AG09319 (cell line): ENCODE measurements around the gene L3MBTL3.

Experiments
- DNase-seq: peaks from one replicate; pipeline ENCODE4 v3.0.0-alpha.2; 2010; ENCODE audit warnings: low read depth; ENCODE audit errors: extremely low read depth
- CTCF ChIP-seq: IDR thresholded peaks from 2 replicates; pipeline ENCODE4 v1.5.1; 2011; ENCODE audit warnings: low read depth, mild to moderate bottlenecking, inconsistent platforms, low read length, moderate library complexity

Gene L3MBTL3

GRCh38 chr6:130012728-130013127 is 5.7 kb upstream of the L3MBTL3 start:
- DNase-seq, result no peak

GRCh38 chr6:130018744-130019325 is 454 bp downstream of the L3MBTL3 start:
- no peak for DNase-seq
- no peak for TF ChIP-seq CTCF

More at GRCh38 chr6:130012728-130013127, 5.7 kb upstream of the L3MBTL3 start:
- no peak for TF ChIP-seq CTCF

- TF ChIP-seq CTCF, result no peak
- DNase-seq, result no peak
These were observed 1.1 kb downstream of the L3MBTL3 start for GRCh38 chr6:130019326-130020072.

GRCh38 chr6:130020073-130020906 is 1.9 kb downstream of the L3MBTL3 start:
- TF ChIP-seq CTCF, result no peak
- no peak for DNase-seq

GRCh38 chr6:130020907-130021629 is 2.7 kb downstream of the L3MBTL3 start:
- DNase-seq, result peak; percentile 85
- TF ChIP-seq CTCF, result peak; percentile 83

- no peak for TF ChIP-seq CTCF
- DNase-seq, result no peak
These were observed 8.5 kb downstream of the L3MBTL3 start for GRCh38 chr6:130026859-130027258.
